Lower leg skin (tissue), 3 donors: ENCODE results near the gene CYYR1.

Experiments used
- CTCF ChIP-seq, 3 donors: fragments of 450-650 bp; IDR thresholded peaks; one replicate each; pipeline ENCODE4 v1.5.1; 2016; ENCODE audit warnings: antibody characterized with exemption in 3 of 3, mild to moderate bottlenecking in 3 of 3, moderate library complexity in 2 of 3
- POLR2A ChIP-seq, 2 donors: fragments of 450-650 bp; IDR thresholded peaks; one replicate each; pipeline ENCODE4 v1.6.1; 2016 to 2017; ENCODE audit warnings: antibody characterized with exemption in 2 of 2, mild to moderate bottlenecking in 1 of 2, moderate library complexity in 1 of 2

- TF ChIP-seq CTCF (IDR thresholded peaks at IDR 0.05) = no peak
- no peak for TF ChIP-seq POLR2A (IDR thresholded peaks at IDR 0.05)
These were observed 139.7 kb downstream of the CYYR1 start for GRCh38 chr21:26433386-26433785.
